ENCODE data around the gene LTBP2.

The LTBP2 gene

DNA sequence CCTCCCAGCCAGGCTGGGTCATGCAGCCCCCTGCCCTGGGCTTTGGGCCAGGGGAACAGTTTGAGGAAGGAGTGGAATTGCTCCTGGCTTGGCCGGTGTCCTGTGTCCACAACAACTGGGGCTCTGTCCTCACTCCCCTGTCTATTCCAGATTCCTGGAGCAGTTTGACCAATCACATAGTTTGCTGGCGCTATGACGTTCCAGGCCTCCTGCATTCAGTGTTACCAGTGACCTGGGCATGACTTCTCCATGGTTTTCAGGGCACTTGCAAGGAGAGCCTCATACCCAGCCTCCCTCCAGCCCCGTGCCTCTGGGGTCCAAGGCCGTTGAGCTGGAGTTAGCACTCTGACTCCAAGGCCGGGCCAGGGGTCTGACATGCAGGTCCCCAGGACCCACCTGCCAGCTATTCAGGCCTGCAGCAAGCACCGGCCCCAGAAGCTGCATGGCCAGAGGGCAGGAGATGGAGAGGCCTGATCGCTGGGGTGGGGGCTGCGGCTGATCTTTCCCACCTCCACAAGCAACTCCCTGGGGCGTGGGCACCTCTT is 84.2 kb downstream of the LTBP2 start:
- no peak for DNase-seq
- TF ChIP-seq GATA1 (IDR thresholded peaks at IDR 0.05; ENCODE audit: low read depth, low read length) (no peak), POLR2A (IDR thresholded peaks at IDR 0.05; ENCODE audit: low read length) (no peak)

DNA sequence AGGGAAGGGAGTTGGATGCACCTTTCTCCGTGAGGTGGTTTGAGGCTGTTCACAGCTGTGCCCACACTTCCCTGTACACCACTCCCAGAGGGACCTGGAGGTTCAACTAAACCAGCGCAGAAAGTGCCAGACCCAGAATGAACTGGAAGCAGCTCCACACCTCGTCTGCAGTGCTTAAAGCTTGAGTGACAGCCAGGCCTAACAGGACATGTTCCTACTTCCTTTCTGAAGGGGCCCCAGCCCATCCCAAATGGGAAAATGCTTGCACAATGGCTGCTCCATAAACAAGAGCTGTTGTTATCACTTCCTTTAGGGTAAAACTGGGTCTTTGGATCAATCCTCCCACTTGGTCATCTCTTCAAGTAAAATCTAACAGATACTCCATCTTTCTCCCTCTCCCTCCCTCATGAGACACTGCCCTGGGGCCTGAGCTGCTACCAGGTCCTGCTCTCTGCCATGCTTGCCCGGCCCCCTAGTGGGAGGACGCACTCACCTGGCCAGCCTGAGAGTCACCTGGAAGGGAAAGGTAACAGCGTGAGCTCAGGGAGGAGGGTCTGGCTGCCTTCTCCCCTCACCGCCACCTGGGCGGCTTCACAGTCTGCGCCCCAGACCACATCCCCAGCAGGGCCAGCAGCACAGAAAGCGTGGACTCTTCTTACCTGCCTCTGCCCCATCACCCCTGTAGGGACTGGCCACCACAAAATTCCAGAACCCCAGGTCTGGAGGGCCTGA is 85.0 kb downstream of the LTBP2 start:
- DNase-seq, result no peak
- no peak for TF ChIP-seq POLR2A (IDR thresholded peaks at IDR 0.05; ENCODE audit: low read length)
- no peak for TF ChIP-seq GATA1 (IDR thresholded peaks at IDR 0.05; ENCODE audit: low read depth, low read length)

DNA sequence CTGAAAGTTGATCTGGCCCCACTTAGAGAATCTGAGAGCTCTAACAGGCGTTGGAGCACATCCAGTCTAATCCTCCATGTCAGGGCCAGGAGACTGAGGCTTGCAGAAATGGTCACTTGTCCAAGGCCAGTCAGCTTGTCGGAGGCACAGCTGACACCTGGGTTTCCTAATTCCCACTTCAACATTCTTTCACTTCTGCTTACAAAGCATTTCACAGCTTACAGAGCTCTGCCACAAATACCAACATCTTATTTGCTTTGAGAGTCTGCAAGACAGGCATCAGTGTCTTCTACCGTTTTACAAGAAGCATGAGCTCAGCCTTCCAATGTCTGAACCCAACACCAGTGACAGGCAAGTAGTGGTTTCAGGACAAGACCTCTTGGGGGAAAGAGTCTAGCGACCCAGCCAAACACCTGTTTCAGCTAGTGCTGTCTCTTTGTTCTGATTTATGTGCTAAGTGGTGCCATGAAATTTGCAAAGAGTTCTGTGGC is 86.6 kb downstream of the LTBP2 start:
- DNase-seq, result no peak

DNA sequence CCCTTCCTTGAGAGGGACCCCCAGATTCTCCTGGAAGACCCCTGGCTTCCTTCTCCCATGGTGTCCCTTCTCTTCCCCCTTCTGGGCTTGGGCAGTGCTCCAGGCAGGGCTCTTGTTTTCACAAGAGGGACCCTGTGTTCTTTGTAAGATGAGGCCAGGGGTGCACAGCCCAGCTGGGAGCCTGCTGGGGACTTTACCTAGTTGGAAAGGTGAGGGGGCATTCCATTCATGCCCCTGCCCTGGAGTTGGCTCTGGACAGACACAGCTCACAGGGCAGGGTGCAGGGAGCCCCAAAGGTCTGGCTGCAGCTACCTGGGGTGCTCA is 87.3 kb downstream of the LTBP2 start:
- DNase-seq, result no peak
- TF ChIP-seq POLR2A (IDR thresholded peaks at IDR 0.05; ENCODE audit: low read length), result no peak
- TF ChIP-seq GATA1 (IDR thresholded peaks at IDR 0.05; ENCODE audit: low read depth, low read length), result no peak

More for the DNA sequence above, 86.6 kb downstream of the LTBP2 start:
- no peak for TF ChIP-seq POLR2A (IDR thresholded peaks at IDR 0.05; ENCODE audit: low read length)
- TF ChIP-seq GATA1 (IDR thresholded peaks at IDR 0.05; ENCODE audit: low read depth, low read length), result no peak

DNA sequence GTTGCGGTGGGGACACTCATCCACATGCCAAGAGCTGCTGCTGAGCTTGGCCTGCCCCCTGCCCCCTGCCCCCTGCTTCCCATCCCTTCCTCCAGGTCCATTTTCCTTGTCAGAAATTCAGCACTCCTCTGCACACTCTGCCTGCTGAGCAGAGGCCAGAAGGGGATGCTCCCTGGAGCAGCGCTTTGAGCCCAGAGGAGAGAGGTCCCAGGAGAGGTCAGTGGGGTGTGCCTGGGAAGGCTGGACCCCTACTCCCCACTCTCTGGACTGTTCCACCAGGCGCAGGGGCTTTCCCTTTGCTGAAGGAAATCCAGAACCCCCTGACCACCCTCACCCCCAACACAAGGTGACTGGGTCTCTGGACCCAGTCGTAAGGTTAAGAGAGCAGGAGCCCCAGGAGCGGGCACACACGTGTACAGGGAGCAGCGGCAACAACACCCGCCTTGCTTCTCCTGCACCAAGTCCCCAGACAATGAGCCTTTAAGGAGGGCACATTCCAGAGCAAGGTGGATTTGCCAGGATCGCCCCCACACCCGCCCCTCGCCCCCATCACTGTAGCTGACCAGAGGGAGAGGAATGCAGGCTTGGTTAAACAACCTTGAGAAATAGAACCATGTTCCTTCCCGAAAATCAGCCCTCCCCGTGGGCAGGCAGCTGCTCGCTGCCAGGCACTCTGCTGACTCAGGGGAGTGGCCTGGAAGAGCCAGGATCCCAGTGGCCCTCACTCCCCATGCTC is 87.8 kb downstream of the LTBP2 start:
- no peak for TF ChIP-seq POLR2A (IDR thresholded peaks at IDR 0.05; ENCODE audit: low read length)
- TF ChIP-seq GATA1 (IDR thresholded peaks at IDR 0.05; ENCODE audit: low read depth, low read length), result no peak
- DNase-seq, result no peak

DNA sequence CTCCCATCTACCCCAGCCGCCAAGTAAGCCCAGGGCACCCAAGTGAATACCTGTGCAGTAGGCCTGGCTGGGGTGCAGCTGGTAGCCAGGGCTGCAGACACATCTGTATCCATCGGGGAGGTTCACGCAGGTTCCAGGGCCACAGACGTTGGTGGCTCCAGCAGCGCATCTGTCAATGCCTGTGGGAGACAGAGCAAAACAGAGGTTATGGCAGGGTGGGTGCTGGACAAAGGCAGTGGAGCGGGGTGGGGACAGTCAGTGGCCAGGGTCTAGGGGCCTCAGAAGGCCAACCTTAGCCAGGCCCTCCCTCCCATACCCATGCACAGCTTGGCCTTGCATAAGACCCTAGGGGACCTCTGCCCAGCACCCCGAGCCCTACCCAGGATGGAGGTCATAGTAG is 89.3 kb downstream of the LTBP2 start:
- TF ChIP-seq GATA1 (IDR thresholded peaks at IDR 0.05; ENCODE audit: low read depth, low read length) (no peak), POLR2A (IDR thresholded peaks at IDR 0.05; ENCODE audit: low read length) (no peak)
- DNase-seq, result no peak

DNA sequence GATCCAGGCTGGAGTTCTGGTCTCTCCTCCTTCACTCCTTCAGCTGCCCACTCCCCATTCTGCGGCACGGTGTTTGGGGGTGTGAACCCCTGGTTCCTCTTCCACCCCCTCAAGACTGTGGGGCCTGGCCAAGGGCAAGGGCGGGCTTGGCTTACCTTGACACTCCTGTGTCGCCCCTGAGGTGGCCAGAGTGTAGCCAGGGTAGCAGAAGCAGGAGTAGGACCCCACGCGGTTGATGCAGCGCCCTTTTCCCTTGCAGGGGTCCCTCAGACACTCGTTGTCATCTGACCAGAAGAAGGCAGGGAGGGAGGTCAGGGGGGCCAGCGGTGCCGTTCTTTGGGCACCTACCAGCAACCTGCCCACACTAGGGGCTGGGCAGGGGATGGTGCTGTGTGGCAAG is 90.3 kb downstream of the LTBP2 start:
- no peak for TF ChIP-seq POLR2A (IDR thresholded peaks at IDR 0.05; ENCODE audit: low read length)
- no peak for TF ChIP-seq GATA1 (IDR thresholded peaks at IDR 0.05; ENCODE audit: low read depth, low read length)

DNA sequence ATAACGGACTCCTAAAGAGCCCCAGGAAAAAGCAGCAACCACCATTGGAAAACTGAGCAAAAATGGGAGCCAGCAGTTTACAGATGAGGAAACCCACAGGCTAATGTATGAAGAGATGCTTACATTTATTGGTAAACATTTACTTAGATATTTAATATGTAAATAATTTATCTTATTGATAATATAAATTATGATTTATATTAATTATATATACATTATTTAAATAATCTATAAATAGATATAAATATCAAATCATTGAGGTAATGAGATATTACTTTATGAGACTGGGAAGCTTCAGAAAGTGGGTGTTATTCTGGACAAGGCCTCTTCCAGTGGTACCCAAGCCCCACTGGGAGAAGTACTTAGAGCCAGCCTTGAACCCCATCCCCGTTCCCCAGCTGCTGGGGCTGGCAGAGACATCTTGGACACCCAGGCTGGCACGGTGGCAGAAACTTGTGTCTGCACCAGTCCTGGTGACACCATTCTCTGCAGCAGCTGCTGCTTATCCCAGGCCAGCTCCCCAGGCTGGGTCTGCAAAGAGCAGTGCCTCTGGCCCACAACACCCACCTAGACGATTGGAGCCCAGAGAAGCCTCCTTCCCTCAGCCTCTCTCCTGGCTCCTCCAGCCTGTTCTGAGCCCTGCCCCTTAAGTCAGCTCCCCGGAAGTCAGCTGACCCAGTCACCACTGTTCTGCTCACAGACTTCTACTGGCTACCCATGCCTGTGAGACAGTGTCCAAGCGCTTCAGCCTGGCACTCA is 92.5 kb downstream of the LTBP2 start:
- TF ChIP-seq GATA1 (IDR thresholded peaks at IDR 0.05; ENCODE audit: low read depth, low read length) (no peak), POLR2A (IDR thresholded peaks at IDR 0.05; ENCODE audit: low read length) (no peak)
- DNase-seq, result no peak

More for the DNA sequence above, 90.3 kb downstream of the LTBP2 start:
- DNase-seq, result no peak

DNA sequence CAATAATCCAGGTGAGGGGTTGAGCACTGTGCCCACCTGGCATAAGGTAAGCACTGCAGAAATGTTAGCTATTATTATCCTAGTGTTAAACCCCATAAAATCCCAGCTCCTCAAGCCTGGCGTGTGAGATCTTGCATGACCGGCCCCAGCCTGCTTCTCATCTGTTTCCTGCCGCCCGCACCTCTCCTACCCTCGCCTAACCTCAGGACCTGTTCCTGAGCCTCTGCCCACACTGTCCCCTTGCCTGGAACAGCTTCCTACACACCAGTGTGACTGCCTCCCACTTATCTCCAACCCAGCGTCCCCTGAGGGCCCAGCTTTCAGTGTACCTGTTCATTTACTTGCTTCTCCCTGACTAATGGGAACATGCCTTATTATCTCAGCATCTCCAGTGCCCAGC is 93.8 kb downstream of the LTBP2 start:
- TF ChIP-seq GATA1 (IDR thresholded peaks at IDR 0.05; ENCODE audit: low read depth, low read length) (no peak), POLR2A (IDR thresholded peaks at IDR 0.05; ENCODE audit: low read length) (no peak)
- no peak for DNase-seq

DNA sequence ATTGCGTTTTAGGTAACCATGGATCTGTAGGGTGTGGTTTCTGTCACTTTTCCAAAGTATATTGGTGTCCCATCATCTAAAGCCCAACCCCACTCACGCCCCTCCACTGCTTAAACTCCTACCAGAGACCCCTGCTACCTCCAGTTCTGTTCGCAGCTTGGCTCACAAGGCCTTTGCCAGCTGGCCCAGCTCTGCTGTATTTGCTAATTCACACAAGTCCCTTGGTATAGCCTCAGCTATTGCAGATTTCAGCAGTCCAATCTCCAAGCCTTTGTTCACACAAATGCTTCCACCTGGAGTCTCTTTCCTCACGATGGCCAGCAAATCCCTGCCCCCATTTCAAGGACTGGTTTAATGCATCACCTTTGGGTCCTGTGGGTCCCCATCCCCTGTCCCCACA is 94.3 kb downstream of the LTBP2 start:
- TF ChIP-seq GATA1 (IDR thresholded peaks at IDR 0.05; ENCODE audit: low read depth, low read length), result no peak
- no peak for TF ChIP-seq POLR2A (IDR thresholded peaks at IDR 0.05; ENCODE audit: low read length)
- DNase-seq, result no peak

DNA sequence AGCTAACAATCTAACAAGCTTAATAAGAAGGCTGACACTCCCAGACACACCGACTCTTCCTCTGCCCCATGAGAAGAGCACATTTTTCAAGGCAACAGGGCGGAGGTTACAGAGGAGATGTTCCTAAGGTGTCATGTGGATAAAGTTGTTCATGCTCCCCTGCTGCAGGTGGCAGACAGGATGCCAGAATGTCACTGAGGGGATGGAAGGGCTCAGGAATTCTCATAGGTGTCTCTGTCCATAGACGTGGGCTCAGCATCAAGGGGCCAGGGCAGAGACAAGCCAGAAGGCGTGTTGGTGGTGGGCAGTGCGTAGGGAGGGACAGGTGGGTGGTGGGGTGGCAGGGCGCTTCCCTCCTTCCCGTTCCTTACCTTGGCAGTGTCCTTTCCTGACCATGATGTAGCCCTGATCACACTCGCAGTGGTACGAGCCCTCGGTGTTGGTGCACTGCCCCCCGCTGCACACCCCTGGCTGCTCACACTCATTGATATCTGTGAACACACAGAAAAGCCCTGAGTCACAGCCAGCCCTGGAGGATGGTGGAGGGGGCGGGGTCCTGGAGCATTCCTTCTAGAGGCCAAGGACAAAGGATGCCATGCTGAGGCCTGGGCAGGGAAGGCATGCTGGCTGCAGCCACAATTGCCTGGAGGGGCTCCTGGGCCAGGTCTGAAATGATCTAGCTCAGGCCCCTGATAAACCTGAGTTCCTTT is 95.4 kb downstream of the LTBP2 start:
- DNase-seq, result no peak
- TF ChIP-seq POLR2A (IDR thresholded peaks at IDR 0.05; ENCODE audit: low read length), result no peak
- no peak for TF ChIP-seq GATA1 (IDR thresholded peaks at IDR 0.05; ENCODE audit: low read depth, low read length)

DNA sequence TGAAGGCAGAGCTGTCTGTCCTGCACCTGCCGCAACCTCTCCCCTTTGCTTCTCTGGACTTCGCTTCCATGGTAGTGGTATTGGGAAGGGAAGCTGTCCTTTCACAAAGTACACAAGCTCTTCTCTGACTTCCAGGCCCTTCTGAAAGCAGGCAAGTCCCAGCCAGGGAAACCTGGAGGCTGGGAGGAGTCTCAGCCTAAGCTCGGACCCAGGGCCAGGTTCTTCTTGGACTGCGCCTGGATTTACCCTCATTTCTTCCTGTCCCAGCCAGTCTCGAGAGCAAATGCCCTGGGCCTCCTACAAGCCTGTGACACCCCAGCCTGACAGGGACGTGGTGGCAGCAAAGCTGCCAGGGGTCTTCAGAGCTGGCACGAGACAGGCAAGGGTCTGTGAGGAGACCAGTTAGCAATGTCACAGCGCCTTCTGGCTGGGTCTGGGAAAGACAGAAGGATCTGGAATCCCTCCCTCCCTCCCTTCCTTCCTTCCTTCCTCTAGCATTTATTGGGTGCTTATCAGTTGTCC is 96.1 kb downstream of the LTBP2 start:
- no peak for DNase-seq

DNA sequence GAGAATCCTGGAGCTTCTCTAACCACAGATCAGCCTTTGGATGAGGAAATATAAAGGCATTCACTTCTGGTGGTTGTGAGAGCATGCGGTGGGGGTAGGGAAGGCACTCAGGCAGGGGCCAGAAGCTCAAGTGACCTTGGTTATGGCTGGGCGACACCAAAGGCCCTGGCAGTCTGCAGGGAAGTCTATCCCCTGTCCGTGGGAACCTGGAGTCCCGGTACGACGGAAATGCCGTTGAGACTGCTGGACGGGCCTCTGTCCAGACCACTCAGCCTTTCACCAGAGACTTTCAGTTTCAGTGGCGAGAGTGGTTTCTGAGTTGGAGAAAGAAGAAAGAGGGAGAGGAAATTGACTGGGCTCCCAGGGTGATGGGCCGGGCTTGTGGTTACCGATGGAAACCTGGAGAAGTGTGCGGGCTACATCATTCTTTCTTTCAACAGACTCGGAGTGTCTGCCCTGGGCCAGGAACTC is 97.5 kb downstream of the LTBP2 start:
- TF ChIP-seq POLR2A (IDR thresholded peaks at IDR 0.05; ENCODE audit: low read length) (no peak), GATA1 (IDR thresholded peaks at IDR 0.05; ENCODE audit: low read depth, low read length) (no peak)
- no peak for DNase-seq

More for the DNA sequence above, 96.1 kb downstream of the LTBP2 start:
- TF ChIP-seq POLR2A (IDR thresholded peaks at IDR 0.05; ENCODE audit: low read length), result no peak
- TF ChIP-seq GATA1 (IDR thresholded peaks at IDR 0.05; ENCODE audit: low read depth, low read length), result no peak
